H1 (cell line): ENCODE results near the gene PRCD.

Experiments used
- CREB1 ChIP-seq: IDR thresholded peaks from 2 replicates; pipeline ENCODE4 v1.6.1; 2012; ENCODE audit warnings: inconsistent platforms
- EZH2 ChIP-seq: fragments of 200-600 bp; sonication (generic); IDR thresholded peaks from 2 replicates; pipeline ENCODE4 v1.7.1; 2012; ENCODE audit warnings: low read depth, mild to moderate bottlenecking, moderate library complexity, low read length, inconsistent platforms; ENCODE audit not compliant: severe bottlenecking
- HDAC2 ChIP-seq, 2 experiments: fragments of 300-600 bp in 1 of 2; sonication (generic) in 1 of 2; IDR thresholded peaks; 2 replicates each; pipeline ENCODE4 v1.6.1; 2011 to 2012; ENCODE audit warnings: low read depth in 2 of 2, low read length in 2 of 2, mild to moderate bottlenecking in 2 of 2, moderate library complexity in 2 of 2, borderline replicate concordance in 1 of 2, inconsistent platforms in 1 of 2
- JUND ChIP-seq: IDR thresholded peaks from 2 replicates; pipeline ENCODE4 v1.6.1; 2011; ENCODE audit warnings: mild to moderate bottlenecking, improper control_type of control experiment, low read length
- POLR2AphosphoS5 ChIP-seq: IDR thresholded peaks from 2 replicates; pipeline ENCODE4 v1.6.1; 2011; ENCODE audit warnings: low read depth, low read length
- RAD21 ChIP-seq, 2 experiments: IDR thresholded peaks in 1 of 2; conservative IDR thresholded peaks in 1 of 2; 2 replicates each; pipeline ENCODE4 v1.6.1; 2011; ENCODE audit warnings: low read depth in 2 of 2, low read length in 2 of 2, improper control_type of control experiment in 1 of 2, inconsistent platforms in 1 of 2, mild to moderate bottlenecking in 1 of 2, moderate library complexity in 1 of 2
- TAF7 ChIP-seq: optimal IDR thresholded peaks from 2 replicates; pipeline ENCODE3; 2011; ENCODE audit warnings: low read depth, mild to moderate bottlenecking, inconsistent platforms, low read length, moderate library complexity, borderline replicate concordance
- TF ChIP-seq, protein P1 (sequence below), 3 experiments: IDR thresholded peaks; 1 replicate in 2 of 3; 2 replicates in 1 of 3; pipeline versions ENCODE4 v1.5.1 to v1.6.1; 2011; ENCODE audit warnings: low read length in 3 of 3, mild to moderate bottlenecking in 3 of 3, inconsistent platforms in 2 of 3, low read depth in 1 of 3, moderate library complexity in 1 of 3; ENCODE audit not compliant: insufficient read depth in 1 of 3; ENCODE audit errors: control extremely low read depth in 1 of 3

DNA sequence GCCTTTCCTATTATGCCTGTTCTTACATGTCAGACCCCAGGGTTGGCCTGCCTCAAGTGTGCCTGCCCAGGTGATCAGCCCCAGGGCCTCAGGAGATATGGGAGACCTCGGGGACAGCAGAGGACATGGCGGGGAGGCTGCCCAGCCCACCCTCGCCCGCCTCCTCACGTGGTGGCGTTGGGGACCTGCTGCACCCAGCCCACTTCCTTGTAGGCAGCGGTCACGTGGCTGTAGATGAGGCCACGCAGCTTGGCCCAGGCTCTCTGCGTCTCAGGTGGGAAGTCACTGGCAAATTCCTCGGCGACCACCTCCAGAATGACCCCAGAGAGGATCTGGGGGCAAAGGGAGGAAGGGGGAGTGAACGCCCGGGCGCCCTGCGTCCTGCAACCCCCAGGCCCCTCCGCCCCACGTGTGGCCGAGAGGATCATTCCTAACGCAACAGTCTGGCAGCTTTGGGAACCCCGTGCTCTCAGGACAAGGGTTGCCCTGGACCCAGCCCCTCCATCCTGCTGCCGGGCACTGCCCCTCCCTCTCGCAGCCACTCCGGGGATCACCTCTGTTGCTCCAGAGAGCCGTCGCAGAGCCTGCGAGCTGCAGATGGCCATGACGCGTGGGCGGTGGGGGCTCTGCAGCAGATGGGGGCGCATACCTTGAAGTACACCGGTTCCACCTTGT lies 8.9 kb upstream of the PRCD start:
- TF ChIP-seq, protein P1, sequence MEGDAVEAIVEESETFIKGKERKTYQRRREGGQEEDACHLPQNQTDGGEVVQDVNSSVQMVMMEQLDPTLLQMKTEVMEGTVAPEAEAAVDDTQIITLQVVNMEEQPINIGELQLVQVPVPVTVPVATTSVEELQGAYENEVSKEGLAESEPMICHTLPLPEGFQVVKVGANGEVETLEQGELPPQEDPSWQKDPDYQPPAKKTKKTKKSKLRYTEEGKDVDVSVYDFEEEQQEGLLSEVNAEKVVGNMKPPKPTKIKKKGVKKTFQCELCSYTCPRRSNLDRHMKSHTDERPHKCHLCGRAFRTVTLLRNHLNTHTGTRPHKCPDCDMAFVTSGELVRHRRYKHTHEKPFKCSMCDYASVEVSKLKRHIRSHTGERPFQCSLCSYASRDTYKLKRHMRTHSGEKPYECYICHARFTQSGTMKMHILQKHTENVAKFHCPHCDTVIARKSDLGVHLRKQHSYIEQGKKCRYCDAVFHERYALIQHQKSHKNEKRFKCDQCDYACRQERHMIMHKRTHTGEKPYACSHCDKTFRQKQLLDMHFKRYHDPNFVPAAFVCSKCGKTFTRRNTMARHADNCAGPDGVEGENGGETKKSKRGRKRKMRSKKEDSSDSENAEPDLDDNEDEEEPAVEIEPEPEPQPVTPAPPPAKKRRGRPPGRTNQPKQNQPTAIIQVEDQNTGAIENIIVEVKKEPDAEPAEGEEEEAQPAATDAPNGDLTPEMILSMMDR (IDR thresholded peaks at IDR 0.05; ENCODE audit: control extremely low read depth in 1 of 3, insufficient read depth in 1 of 3, low read depth in 1 of 3, low read length in 3 of 3): no peak
- TF ChIP-seq EZH2 (no peak), TAF7 (no peak), RAD21 (IDR thresholded peaks at IDR 0.05 in 1 of 2, conservative IDR thresholded peaks at IDR 0.05 in 1 of 2; ENCODE audit: low read depth in 2 of 2, low read length in 2 of 2) (no peak), JUND (no peak), HDAC2 (IDR thresholded peaks at IDR 0.05; ENCODE audit: borderline replicate concordance in 1 of 2, low read depth in 2 of 2, low read length in 2 of 2) (no peak), POLR2AphosphoS5 (no peak), CREB1 (no peak)
